Glutamatergic neuron (in vitro differentiated cells): ENCODE data around the gene RNF150. TPM values are rescaled to one million over a fixed set of nuclear protein-coding genes. Genes with fewer than 3 reads are reported as not detected.

Experiments used
- DNase-seq: peaks from one replicate; pipeline ENCODE4 v3.0.0; 2022
- H3K27ac Mint-ChIP-seq: one replicate; pipeline ENCODE4 v1.8.0; 2020; ENCODE audit warnings: mild to moderate bottlenecking, mixed read lengths, inconsistent platforms; ENCODE audit not compliant: unreplicated experiment
- H3K27me3 Mint-ChIP-seq: one replicate; pipeline ENCODE4 v1.8.0; 2020; ENCODE audit warnings: mild to moderate bottlenecking, moderate library complexity, mixed read lengths, inconsistent platforms; ENCODE audit not compliant: unreplicated experiment
- H3K36me3 Mint-ChIP-seq: one replicate; pipeline ENCODE4 v1.8.0; 2020; ENCODE audit warnings: mild to moderate bottlenecking, mixed read lengths, inconsistent platforms; ENCODE audit not compliant: unreplicated experiment
- H3K4me1 Mint-ChIP-seq: one replicate; pipeline ENCODE4 v1.8.0; 2020; ENCODE audit warnings: mild to moderate bottlenecking, low read depth, mixed read lengths, inconsistent platforms; ENCODE audit not compliant: unreplicated experiment
- H3K4me3 Mint-ChIP-seq: one replicate; pipeline ENCODE4 v1.8.0; 2020; ENCODE audit warnings: mild to moderate bottlenecking, mixed read lengths, inconsistent platforms; ENCODE audit not compliant: unreplicated experiment
- H3K9me3 Mint-ChIP-seq: one replicate; pipeline ENCODE4 v1.8.0; 2020; ENCODE audit warnings: mild to moderate bottlenecking, moderate library complexity, mixed read lengths, inconsistent platforms; ENCODE audit not compliant: unreplicated experiment
- CTCF ChIP-seq: fragments of 200-600 bp; sonication (generic); IDR thresholded peaks from one replicate; pipeline ENCODE4 v1.5.0; 2021; ENCODE audit not compliant: partially characterized antibody, unreplicated experiment
- total RNA-seq: library from RNA; stranded (reverse); fragmentation: NEBNext Ultra II Directional; extraction: Animal tissue kit (Norgen Biotek cat#: 25700); gene quantifications from one replicate; pipeline ENCODE4 v1.2.1, GENCODE V29; 2021; ENCODE audit not compliant: unreplicated experiment

The RNF150 gene
- total RNA-seq, 1 donor from 2014 or later: 23.3 TPM

GRCh38 chr4:140870427-140870826 is 262.8 kb downstream of the RNF150 start:
- no peaks in the 10 kb centered on the region for H3K9me3 Mint-ChIP-seq
- H3K4me3 Mint-ChIP-seq: no peak overlapping the region
- no peaks in the 10 kb centered on the region for H3K4me1 Mint-ChIP-seq
- no peaks in the 10 kb centered on the region for H3K27me3 Mint-ChIP-seq
- no peak for TF ChIP-seq CTCF
- no peak overlapping the region for H3K27ac Mint-ChIP-seq
- DNase-seq: no peak
- H3K36me3 Mint-ChIP-seq: no peaks in the 10 kb centered on the region

GRCh38 chr4:140869446-140869845 is 263.8 kb downstream of the RNF150 start:
- no peaks in the 10 kb centered on the region for H3K4me1 Mint-ChIP-seq
- no peak overlapping the region for H3K27ac Mint-ChIP-seq
- TF ChIP-seq CTCF: no peak
- no peak overlapping the region for H3K4me3 Mint-ChIP-seq
- DNase-seq: no peak
- H3K27me3 Mint-ChIP-seq: no peaks in the 10 kb centered on the region
- no peaks in the 10 kb centered on the region for H3K36me3 Mint-ChIP-seq
- no peaks in the 10 kb centered on the region for H3K9me3 Mint-ChIP-seq

GRCh38 chr4:140867356-140867755 is 265.9 kb downstream of the RNF150 start:
- peaks cover under 1% of the 10 kb centered on the region for H3K4me1 Mint-ChIP-seq
- no peak for TF ChIP-seq CTCF
- no peaks in the 10 kb centered on the region for H3K9me3 Mint-ChIP-seq
- H3K36me3 Mint-ChIP-seq: no peaks in the 10 kb centered on the region
- H3K27ac Mint-ChIP-seq: no peak overlapping the region
- DNase-seq: no peak
- H3K4me3 Mint-ChIP-seq: no peak overlapping the region
- H3K27me3 Mint-ChIP-seq: no peaks in the 10 kb centered on the region

- no peak overlapping the region for H3K27ac Mint-ChIP-seq
- H3K4me3 Mint-ChIP-seq: no peak overlapping the region
- no peaks in the 10 kb centered on the region for H3K9me3 Mint-ChIP-seq
- DNase-seq: no peak
- H3K27me3 Mint-ChIP-seq: no peaks in the 10 kb centered on the region
- no peaks in the 10 kb centered on the region for H3K36me3 Mint-ChIP-seq
- peaks cover 2% of the 10 kb centered on the region for H3K4me1 Mint-ChIP-seq
- no peak for TF ChIP-seq CTCF
These were observed 266.7 kb downstream of the RNF150 start for GRCh38 chr4:140866492-140867005.

GRCh38 chr4:140865253-140866217 is 267.7 kb downstream of the RNF150 start:
- H3K4me3 Mint-ChIP-seq: no peak overlapping the region
- no peak for DNase-seq
- no peaks in the 10 kb centered on the region for H3K9me3 Mint-ChIP-seq
- TF ChIP-seq CTCF: no peak
- peaks cover 2% of the 10 kb centered on the region for H3K4me1 Mint-ChIP-seq
- no peak overlapping the region for H3K27ac Mint-ChIP-seq
- no peaks in the 10 kb centered on the region for H3K27me3 Mint-ChIP-seq
- no peaks in the 10 kb centered on the region for H3K36me3 Mint-ChIP-seq
